NCI-H82 treated with DMSO at 0.1 percent for 48 hours (cell line): ENCODE data around the gene GNG5.
"Not testable (repeated sequence)": the region's sequence is repeated elsewhere in the genome, so short reads cannot be mapped to it uniquely, and the experiment has no call there.

ENCODE experiments used
- DNase-seq: peaks from one replicate; lab custom pipeline; 2025; ENCODE audit not compliant: unreplicated experiment; lab: John Stamatoyannopoulos, UW

GNG5 gene

GRCh38 chr1:84489766-84490165 is 16.6 kb downstream of the GNG5 start:
- no peak for DNase-seq

- no peak for DNase-seq
Observed at GRCh38 chr1:84488107-84488506, 18.3 kb downstream of the GNG5 start.

DNA sequence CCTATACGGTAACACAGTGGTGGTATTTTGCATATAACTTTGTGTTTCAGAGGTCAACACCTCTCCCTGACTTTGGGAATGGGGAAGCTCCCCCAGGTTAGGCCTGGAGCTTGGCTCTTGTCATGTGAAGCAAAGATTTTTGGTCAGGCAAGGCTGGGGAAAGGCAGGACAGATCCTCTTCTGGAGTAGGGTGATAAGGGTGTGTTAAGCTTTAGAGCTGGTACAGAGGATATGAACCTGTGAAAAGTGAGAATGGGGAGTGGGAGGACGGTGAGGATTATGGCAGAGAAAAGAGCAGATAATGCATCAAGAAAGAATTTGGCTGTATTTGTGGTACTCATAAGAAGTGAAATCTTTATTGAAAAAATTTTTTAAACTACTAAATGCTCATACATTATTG is 25.1 kb downstream of the GNG5 start:
- DNase-seq, result no peak

DNA sequence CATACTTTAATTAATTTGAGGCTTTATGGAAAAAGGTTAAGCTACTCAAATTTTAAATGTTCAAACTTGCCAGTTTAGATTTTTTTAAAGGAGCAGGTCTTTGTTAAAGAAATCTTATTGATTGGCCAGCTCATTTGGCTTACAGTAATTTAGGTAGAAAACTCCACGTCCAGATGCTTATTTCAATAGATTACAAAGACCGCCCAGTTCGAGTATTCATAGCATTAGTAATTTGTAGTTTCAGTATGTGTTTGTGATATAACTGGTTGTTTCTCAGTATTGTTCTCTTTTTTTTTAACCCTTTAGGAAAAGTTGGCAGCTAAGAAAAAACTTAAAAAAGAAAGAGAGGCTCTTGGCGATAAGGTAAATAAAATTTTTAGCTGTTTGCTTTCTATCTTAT is 25.7 kb downstream of the GNG5 start:
- no peak for DNase-seq

GRCh38 chr1:84479998-84480397 is 26.4 kb downstream of the GNG5 start:
- no peak for DNase-seq

GRCh38 chr1:84478876-84479868 is 27.2 kb downstream of the GNG5 start, which contains the start of gene RPF1:
Gene RPF1 (plus strand): TSS chr1:84479266. CDS start chr1:84479282, 16 bp downstream.
- DNase-seq, result peak; percentile 76

- no peak for DNase-seq
Observed at GRCh38 chr1:84476225-84476624, 30.2 kb downstream of the GNG5 start.

DNA sequence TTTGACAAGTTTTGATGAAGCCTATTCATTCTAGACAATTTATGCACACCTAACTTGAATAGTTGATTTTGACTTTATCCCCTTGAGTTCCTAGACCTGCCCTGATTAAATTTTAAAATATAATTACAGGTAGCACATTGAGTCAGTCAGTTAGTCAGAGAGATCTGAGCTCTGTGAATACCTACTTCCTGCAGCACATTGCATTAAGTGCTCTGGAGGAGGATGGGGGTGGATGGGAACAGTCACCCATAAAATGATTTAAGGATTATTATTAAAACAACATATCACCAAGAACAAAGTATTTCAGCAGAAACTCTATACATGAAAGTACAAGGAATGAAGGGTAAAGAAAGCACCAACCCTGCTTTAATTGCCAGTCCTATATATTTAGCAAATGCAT is 39.1 kb downstream of the GNG5 start:
- no peak for DNase-seq

- DNase-seq, result no peak
Observed at GRCh38 chr1:84462118-84462517, 44.3 kb downstream of the GNG5 start.

GRCh38 chr1:84452436-84452835 is 53.9 kb downstream of the GNG5 start:
- no peak for DNase-seq

GRCh38 chr1:84450910-84451309 is 55.5 kb downstream of the GNG5 start:
- DNase-seq, result no peak

GRCh38 chr1:84448704-84449103 is 57.7 kb downstream of the GNG5 start:
- not testable (repeated sequence) for DNase-seq
